HepG2 (cell line): ENCODE data around the gene ZKSCAN4. TPM values are rescaled to one million over a fixed set of nuclear protein-coding genes. Genes with fewer than 3 reads are reported as not detected.

ENCODE experiments used
- ATAC-seq: fragments of 200-7000 bp; cut with Tn5 transposase; 3 replicates; pipeline ENCODE4 v1.9.1; 2020; ENCODE audit warnings: mild to moderate bottlenecking, moderate library complexity
- BruUV-seq: library from RNA; stranded (reverse); fragments of 400-500 nt; replicated peaks from 2 replicates; lab custom pipeline; 2021; lab: Mats Ljungman, UMichigan
- CTCF ChIA-PET: fragments of 300-600 bp; formaldehyde crosslinking; extraction: SDS; loops from one replicate; lab custom pipeline; 2021; ENCODE audit warnings: low total read pairs, inconsistent platforms, low intra/inter-chr PET ratio; lab: Yijun Ruan, JAX
- POLR2A ChIA-PET: fragments of 350-600 bp; sonication (Branson Sonifier 250); formaldehyde crosslinking; loops from one replicate; lab custom pipeline; 2020; ENCODE audit warnings: antibody characterized with exemption, inconsistent platforms; lab: Yijun Ruan, JAX
- DNase-seq: peaks from one replicate; pipeline ENCODE4 v3.0.0-alpha.2; 2015; ENCODE audit warnings: low spot score
- FAIRE-seq: peaks from 3 replicates; lab custom pipeline; 2011; peaks lifted over from hg19 to GRCh38; lab: Jason Lieb, UNC
- H2AFZ ChIP-seq: one replicate; pipeline ENCODE4 v1.6.1; 2011; ENCODE audit warnings: low read length, inconsistent platforms
- H3K27ac ChIP-seq: fragments of 300-600 bp; 3 replicates; pipeline ENCODE4 v1.8.0; 2011; ENCODE audit warnings: mixed run types, mild to moderate bottlenecking, mixed read lengths, low read length, inconsistent platforms; ENCODE audit not compliant: insufficient read depth; ENCODE audit errors: extremely low read length
- H3K27me3 ChIP-seq, 2 experiments: fragments of 200-600 bp in 1 of 2; 2 replicates in 1 of 2; 3 replicates in 1 of 2; pipeline versions ENCODE4 v1.6.0 to v1.8.0; 2011; ENCODE audit warnings: low read length in 2 of 2, mild to moderate bottlenecking in 2 of 2, moderate library complexity in 2 of 2, inconsistent platforms in 1 of 2; ENCODE audit not compliant: insufficient read depth in 2 of 2, control insufficient read depth in 1 of 2
- H3K36me3 ChIP-seq, 2 experiments: fragments of 200-600 bp in 1 of 2; replicated peaks in 1 of 2; 2 replicates in 1 of 2; 3 replicates in 1 of 2; pipeline versions ENCODE4 v1.5.1 to v1.8.0; 2011; ENCODE audit warnings: low read length in 2 of 2, inconsistent platforms in 1 of 2; ENCODE audit not compliant: insufficient read depth in 2 of 2, control insufficient read depth in 1 of 2
- H3K4me1 ChIP-seq: 2 replicates; pipeline ENCODE4 v1.5.1; 2012; ENCODE audit warnings: low read length, inconsistent platforms; ENCODE audit not compliant: insufficient read depth
- H3K4me2 ChIP-seq: 2 replicates; pipeline ENCODE4 v1.6.0; 2011; ENCODE audit warnings: low read depth, low read length, inconsistent platforms
- H3K4me3 ChIP-seq, 3 experiments: fragments of 200-600 bp in 1 of 3; sonication (generic), shearing (Covaris generic) in 1 of 3; replicated peaks in 1 of 3; 2 replicates each; pipeline ENCODE4 v1.5.1; 2011 to 2016; ENCODE audit warnings: low read length in 3 of 3, inconsistent platforms in 2 of 3, low read depth in 2 of 3, mild to moderate bottlenecking in 2 of 3, control low read depth in 1 of 3, mixed read lengths in 1 of 3; ENCODE audit not compliant: insufficient read depth in 1 of 3
- H3K79me2 ChIP-seq: one replicate; pipeline ENCODE4 v1.6.1; 2011; ENCODE audit warnings: low read length, inconsistent platforms; ENCODE audit not compliant: insufficient read depth
- H3K9ac ChIP-seq: 2 replicates; pipeline ENCODE4 v1.6.0; 2011; ENCODE audit warnings: mild to moderate bottlenecking, low read depth, low read length, inconsistent platforms; ENCODE audit not compliant: insufficient read depth
- H3K9me3 ChIP-seq: 2 replicates; pipeline ENCODE4 v1.5.1; 2012; ENCODE audit warnings: mild to moderate bottlenecking, low read length
- H4K20me1 ChIP-seq: 2 replicates; pipeline ENCODE4 v1.6.0; 2011; ENCODE audit warnings: inconsistent platforms, mild to moderate bottlenecking, low read length, moderate library complexity; ENCODE audit not compliant: insufficient read depth
- ATF7-NPFF ChIP-seq: sonication (generic); formaldehyde crosslinking; IDR thresholded peaks from 2 replicates; pipeline ENCODE4 v1.8.1; 2023; ENCODE audit warnings: mild to moderate bottlenecking, low read depth, missing genetic modification reagents, moderate library complexity
- EEA1 ChIP-seq: sonication (generic); formaldehyde crosslinking; IDR thresholded peaks from 2 replicates; pipeline ENCODE4 v1.5.1; 2020; ENCODE audit warnings: mild to moderate bottlenecking, missing genetic modification reagents, borderline replicate concordance
- FOSL2 ChIP-seq: sonication (generic); formaldehyde crosslinking; IDR thresholded peaks from 2 replicates; pipeline ENCODE4 v1.4.0; 2020; ENCODE audit warnings: missing genetic modification reagents
- JUND ChIP-seq: sonication (generic); formaldehyde crosslinking; IDR thresholded peaks from 2 replicates; pipeline ENCODE4 v1.8.0; 2022; ENCODE audit warnings: mild to moderate bottlenecking, missing genetic modification reagents
- MAFF ChIP-seq: IDR thresholded peaks from 2 replicates; pipeline ENCODE4 v1.6.1; 2011; ENCODE audit warnings: low read depth, low read length, improper control_type of control experiment
- MAFG ChIP-seq: sonication (generic); formaldehyde crosslinking; IDR thresholded peaks from 2 replicates; pipeline ENCODE4 v1.5.1; 2020; ENCODE audit warnings: mild to moderate bottlenecking, missing genetic modification reagents
- MAFK ChIP-seq, 2 experiments: IDR thresholded peaks in 1 of 2; conservative IDR thresholded peaks in 1 of 2; 2 replicates each; pipeline ENCODE4 v1.6.1; 2011; ENCODE audit warnings: improper control_type of control experiment in 2 of 2, low read length in 2 of 2
- NFE2 ChIP-seq: sonication (generic); formaldehyde crosslinking; IDR thresholded peaks from 2 replicates; pipeline ENCODE4 v1.4.0; 2020; ENCODE audit warnings: missing genetic modification reagents
- NFE2L2 ChIP-seq: fragments of 150-350 bp; IDR thresholded peaks from 2 replicates; pipeline ENCODE4 v1.6.1; 2014; ENCODE audit warnings: low read length
- PAF1 ChIP-seq: IDR thresholded peaks from 2 replicates; pipeline ENCODE4 v1.6.1; 2016; ENCODE audit warnings: missing genetic modification reagents, missing compliant biosample characterization
- SAP130 ChIP-seq: IDR thresholded peaks from 2 replicates; pipeline ENCODE4 v1.6.1; 2016; ENCODE audit warnings: low read depth
- SKI ChIP-seq: fragments of 450-650 bp; IDR thresholded peaks from one replicate; pipeline ENCODE4 v1.6.1; 2018; ENCODE audit warnings: mild to moderate bottlenecking; ENCODE audit not compliant: partially characterized antibody
- ZEB1 ChIP-seq: IDR thresholded peaks from 2 replicates; pipeline ENCODE4 v1.6.1; 2012; ENCODE audit warnings: mild to moderate bottlenecking, low read depth, inconsistent platforms; ENCODE audit not compliant: insufficient replicate concordance
- ZKSCAN5 ChIP-seq: sonication (generic); formaldehyde crosslinking; IDR thresholded peaks from 2 replicates; pipeline ENCODE4 v1.5.1; 2020; ENCODE audit warnings: mild to moderate bottlenecking, missing genetic modification reagents
- ZNF329 ChIP-seq: sonication (generic); formaldehyde crosslinking; IDR thresholded peaks from 2 replicates; pipeline ENCODE4 v1.9.0; 2021; ENCODE audit warnings: low read depth, mild to moderate bottlenecking, missing genetic modification reagents
- ZNF556 ChIP-seq: sonication (generic); formaldehyde crosslinking; IDR thresholded peaks from 2 replicates; pipeline ENCODE4 v1.4.0; 2020; ENCODE audit warnings: mild to moderate bottlenecking, missing genetic modification reagents, borderline replicate concordance
- ZNF678 ChIP-seq: sonication (generic); formaldehyde crosslinking; IDR thresholded peaks from 2 replicates; pipeline ENCODE4 v1.4.0; 2020; ENCODE audit warnings: mild to moderate bottlenecking, missing genetic modification reagents
- in situ Hi-C: cut with HindIII; loops from 2 replicates; pipeline ENCODE4 v1.10.0; 2017; ENCODE audit warnings: low pct_unique_long_range_greater_than_20kb; ENCODE audit not compliant: extremely low pct_ligation_motif_present
- intact Hi-C: fragments of 100-400 bp; cut with micrococcal nuclease; formaldehyde crosslinking; loops from one replicate; pipeline ENCODE4 v1.10.0; 2022; ENCODE audit not compliant: unreplicated experiment
- polyA plus RNA-seq, 8 experiments: library from polyadenylated mRNA; depleted of rRNA in 3 of 8; stranded (reverse) in 7 of 8; unstranded in 1 of 8; fragments of >200 nt; fragmentation: Illumina TruSeq in 4 of 8; extraction: Trizol in 4 of 8; gene quantifications; 2 replicates each; pipeline versions ENCODE4 v1.2.1 to v1.2.3, GENCODE V29; 2011 to 2016; ENCODE audit warnings: low read depth in 4 of 8, missing spikeins in 1 of 8, mixed read lengths in 1 of 8; ENCODE audit not compliant: insufficient read depth in 1 of 8
- total RNA-seq, 5 experiments: library from RNA; depleted of rRNA; stranded (reverse); fragments of >200 nt; fragmentation: Illumina TruSeq; extraction: Trizol; gene quantifications; 2 replicates each; pipeline ENCODE4 v1.2.3, GENCODE V29; 2016; ENCODE audit warnings: low read depth in 1 of 5
- TF ChIP-seq, protein P1 (sequence below): sonication (generic); formaldehyde crosslinking; IDR thresholded peaks from 2 replicates; pipeline ENCODE4 v1.4.0; 2020; ENCODE audit warnings: mild to moderate bottlenecking, missing genetic modification reagents

Gene ZKSCAN4
- total and polyA plus RNA-seq, 2 of the 13 experiments (the other 11 are each of a cell fraction or from before 2014, with no cell fraction given), result 2.9 to 7.8 TPM

DNA sequence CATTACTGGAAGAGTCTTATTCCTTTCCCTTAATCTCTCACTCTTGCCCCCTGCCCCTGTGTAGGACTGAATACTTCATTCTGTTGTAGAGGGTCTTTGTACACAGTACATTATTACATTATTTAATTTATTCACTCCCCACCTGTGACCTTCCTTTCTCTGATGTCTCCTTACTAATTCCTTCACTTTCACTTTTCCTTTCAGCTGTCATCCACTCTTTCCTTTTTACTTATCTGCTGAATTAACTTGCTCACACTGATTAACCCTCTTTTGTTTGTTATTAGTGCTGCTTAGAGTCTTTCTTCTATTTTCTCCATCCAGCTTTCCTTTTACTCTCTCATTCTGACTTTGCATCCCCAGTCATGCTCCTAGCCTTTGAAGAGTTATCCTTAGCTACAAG is 22.8 kb upstream of the ZKSCAN4 start (continued):
- TF ChIP-seq ZNF556 (CRISPR knock-in tag) (no peak), SKI (no peak), EEA1 (CRISPR knock-in tag) (no peak), ZNF329 (no peak), JUND (no peak), ZNF678 (CRISPR knock-in tag) (no peak), PAF1 (no peak), ZEB1 (no peak), ATF7-NPFF (CRISPR knock-in tag) (no peak)
- TF ChIP-seq, all 625 proteins: peak for 0

GRCh38 chr6:28269492-28269891 is 17.4 kb upstream of the ZKSCAN4 start:
- ATAC-seq (no peak), DNase-seq (no peak), FAIRE-seq (no peak)
- in situ Hi-C loops, result no loop called here
- CTCF ChIA-PET, result no interaction called here
- Histone ChIP-seq H3K27me3 (no peaks in the 10 kb centered on the region), H3K9ac (no peak overlapping the region), H3K9me3 (no peaks in the 10 kb centered on the region), H3K79me2 (peaks cover 19% of the 10 kb centered on the region), H3K27ac (no peak overlapping the region)
- no TSS peak for BruUV-seq
- TF ChIP-seq NFE2L2 (peak; percentile 83), SAP130 (peak; percentile 48; the same call in 1 of the 2 replicates), NFE2 (CRISPR knock-in tag) (peak; percentile 37; the same call in 1 of the 2 replicates), FOSL2 (CRISPR knock-in tag) (peak; percentile 39; the same call in 1 of the 2 replicates), ZKSCAN5 (CRISPR knock-in tag) (no peak), MAFF (peak; percentile 92), MAFK (conservative IDR thresholded peaks at IDR 0.05 in 1 of 2, IDR thresholded peaks at IDR 0.05 in 1 of 2; ENCODE audit: low read length in 2 of 2) (peak; percentile 82 to 87), MAFG (CRISPR knock-in tag) (peak; percentile 77)
- TF ChIP-seq, protein P1, sequence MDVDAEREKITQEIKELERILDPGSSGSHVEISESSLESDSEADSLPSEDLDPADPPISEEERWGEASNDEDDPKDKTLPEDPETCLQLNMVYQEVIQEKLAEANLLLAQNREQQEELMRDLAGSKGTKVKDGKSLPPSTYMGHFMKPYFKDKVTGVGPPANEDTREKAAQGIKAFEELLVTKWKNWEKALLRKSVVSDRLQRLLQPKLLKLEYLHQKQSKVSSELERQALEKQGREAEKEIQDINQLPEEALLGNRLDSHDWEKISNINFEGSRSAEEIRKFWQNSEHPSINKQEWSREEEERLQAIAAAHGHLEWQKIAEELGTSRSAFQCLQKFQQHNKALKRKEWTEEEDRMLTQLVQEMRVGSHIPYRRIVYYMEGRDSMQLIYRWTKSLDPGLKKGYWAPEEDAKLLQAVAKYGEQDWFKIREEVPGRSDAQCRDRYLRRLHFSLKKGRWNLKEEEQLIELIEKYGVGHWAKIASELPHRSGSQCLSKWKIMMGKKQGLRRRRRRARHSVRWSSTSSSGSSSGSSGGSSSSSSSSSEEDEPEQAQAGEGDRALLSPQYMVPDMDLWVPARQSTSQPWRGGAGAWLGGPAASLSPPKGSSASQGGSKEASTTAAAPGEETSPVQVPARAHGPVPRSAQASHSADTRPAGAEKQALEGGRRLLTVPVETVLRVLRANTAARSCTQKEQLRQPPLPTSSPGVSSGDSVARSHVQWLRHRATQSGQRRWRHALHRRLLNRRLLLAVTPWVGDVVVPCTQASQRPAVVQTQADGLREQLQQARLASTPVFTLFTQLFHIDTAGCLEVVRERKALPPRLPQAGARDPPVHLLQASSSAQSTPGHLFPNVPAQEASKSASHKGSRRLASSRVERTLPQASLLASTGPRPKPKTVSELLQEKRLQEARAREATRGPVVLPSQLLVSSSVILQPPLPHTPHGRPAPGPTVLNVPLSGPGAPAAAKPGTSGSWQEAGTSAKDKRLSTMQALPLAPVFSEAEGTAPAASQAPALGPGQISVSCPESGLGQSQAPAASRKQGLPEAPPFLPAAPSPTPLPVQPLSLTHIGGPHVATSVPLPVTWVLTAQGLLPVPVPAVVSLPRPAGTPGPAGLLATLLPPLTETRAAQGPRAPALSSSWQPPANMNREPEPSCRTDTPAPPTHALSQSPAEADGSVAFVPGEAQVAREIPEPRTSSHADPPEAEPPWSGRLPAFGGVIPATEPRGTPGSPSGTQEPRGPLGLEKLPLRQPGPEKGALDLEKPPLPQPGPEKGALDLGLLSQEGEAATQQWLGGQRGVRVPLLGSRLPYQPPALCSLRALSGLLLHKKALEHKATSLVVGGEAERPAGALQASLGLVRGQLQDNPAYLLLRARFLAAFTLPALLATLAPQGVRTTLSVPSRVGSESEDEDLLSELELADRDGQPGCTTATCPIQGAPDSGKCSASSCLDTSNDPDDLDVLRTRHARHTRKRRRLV (CRISPR knock-in tag), result no peak
- TF ChIP-seq, all 625 proteins: peak for 7
- Histone ChIP-seq H4K20me1 (no peaks in the 10 kb centered on the region), H2AFZ (no peak overlapping the region), H3K4me1 (peaks cover 26% of the 10 kb centered on the region), H3K4me2 (no peak overlapping the region), H3K4me3 (no peak overlapping the region), H3K36me3 (peaks cover 7 to 29% of the 10 kb centered on the region in 2 experiments)
- POLR2A ChIA-PET, result interaction anchor here (1.1 kb wide), 1 partner anchor 17 kb away, joined by 4 read pairs; the partner anchor contains the start of gene ZKSCAN4
- intact Hi-C loops, result loop anchor here (5.0 kb wide), 1 partner anchor 53 kb away; no protein-coding TSS in a partner anchor
